Glomerular visceral epithelial cell (primary cell): ENCODE measurements around the gene PYGB.
A peak's percentile ranks its signal among the peaks of the same experiment; 100 is the strongest.

Experiments
- DNase-seq: peaks from one replicate; pipeline ENCODE4 v3.0.0-alpha.2; 2016; ENCODE audit errors: extremely low spot score

The PYGB gene

DNA sequence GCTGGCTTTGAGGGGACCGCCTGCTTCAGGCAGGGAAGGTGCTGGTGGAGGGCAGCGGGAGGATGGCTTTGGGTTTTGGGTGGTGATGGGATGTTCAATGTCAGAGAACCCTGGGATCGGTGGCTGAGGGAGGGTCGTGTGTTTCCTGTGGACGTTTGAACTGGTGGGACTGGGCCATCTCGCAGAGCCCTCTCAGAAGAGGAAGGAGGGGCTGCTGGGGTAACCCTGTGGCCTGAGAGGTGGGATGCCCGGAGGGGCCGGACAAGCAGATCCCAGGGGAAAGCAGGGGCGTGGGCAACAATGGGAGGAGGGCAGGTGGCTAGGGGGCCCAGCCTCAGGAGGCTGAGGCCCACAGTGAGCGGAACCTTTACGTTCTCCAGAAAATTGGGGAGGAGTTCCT, 34.9 kb downstream of the PYGB start:
- no peak for DNase-seq

DNA sequence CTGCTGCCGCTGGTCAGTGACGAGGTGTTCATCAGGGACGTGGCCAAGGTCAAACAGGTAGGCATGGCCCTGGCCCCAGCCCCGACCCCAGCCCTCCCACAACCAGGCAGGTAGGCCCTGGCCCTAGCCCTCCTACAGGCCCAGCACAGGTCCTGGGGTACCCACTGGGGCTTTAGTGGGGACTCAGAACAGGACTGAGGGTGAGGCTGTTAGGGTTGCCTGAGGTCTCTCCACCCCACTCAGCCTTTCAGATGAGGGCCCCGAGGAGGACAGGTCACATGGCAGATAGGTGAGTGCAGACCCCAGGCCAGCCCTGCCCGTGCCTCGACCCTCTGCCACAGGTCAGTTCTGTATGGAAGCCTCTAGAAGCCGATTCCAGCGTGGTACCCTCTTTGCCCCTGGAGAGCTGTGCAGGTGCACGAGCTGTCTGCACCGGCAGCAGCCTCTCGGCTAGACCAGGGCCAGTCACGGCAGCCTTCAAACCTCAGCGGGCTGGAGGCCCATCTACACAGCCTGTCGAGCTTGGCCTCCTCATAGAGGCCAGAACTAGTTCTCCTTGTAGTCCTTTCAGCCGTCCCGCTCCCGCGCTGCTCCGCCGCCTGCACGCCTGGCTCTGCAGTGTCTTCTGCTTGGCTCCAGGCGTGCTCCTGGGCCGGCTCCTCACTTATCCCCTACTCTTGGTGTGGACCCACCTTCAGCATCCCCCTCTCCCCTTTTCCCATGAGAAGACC, 35.5 kb downstream of the PYGB start:
- no peak for DNase-seq

DNA sequence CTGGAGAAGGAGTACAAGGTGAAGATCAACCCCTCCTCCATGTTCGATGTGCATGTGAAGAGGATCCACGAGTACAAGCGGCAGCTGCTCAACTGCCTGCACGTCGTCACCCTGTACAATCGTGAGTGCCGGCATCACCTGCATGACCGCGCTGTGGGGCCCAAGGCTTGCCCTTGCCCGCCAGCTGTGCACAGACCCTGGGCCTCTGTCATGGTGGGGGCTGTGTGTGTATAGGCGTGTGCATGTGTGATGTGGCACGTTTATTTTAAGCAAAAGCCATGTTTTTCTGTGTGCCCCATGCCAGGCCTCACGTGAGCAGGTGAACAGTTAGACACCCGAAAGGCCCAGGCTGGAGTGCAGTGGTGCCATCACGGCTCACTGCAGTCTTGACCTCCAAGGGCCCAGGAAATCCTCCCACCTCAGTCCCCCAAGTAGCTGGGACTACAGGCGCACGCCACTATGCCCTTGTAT, 36.3 kb downstream of the PYGB start:
- no peak for DNase-seq

DNA sequence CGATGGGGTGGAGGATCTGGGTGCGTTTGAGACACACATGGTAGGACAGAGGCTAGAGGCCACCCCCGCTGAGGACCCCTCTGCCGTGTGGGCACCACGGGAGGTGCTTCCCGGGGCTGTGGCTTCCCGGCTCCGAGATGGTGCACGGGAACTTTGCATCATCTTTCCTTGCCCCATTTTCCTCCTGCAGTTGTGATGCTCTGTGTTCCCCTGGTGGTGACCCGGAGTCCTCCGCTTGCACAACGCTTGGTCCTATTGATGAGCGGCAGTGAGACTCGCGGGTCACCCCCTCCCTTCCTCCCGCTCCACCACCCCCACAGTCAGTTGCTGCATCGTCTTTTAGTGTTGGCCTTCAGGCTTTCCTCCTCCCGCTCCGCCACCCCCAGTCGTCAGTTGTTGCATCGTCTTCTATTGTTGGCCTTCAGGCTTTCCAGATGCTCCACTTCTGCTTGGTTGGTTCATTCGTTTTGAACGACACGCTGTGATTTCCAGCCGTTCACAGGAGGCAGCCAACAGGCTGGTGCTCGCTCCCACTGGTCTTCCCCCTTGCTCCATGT, 37.3 kb downstream of the PYGB start:
- no peak for DNase-seq

DNA sequence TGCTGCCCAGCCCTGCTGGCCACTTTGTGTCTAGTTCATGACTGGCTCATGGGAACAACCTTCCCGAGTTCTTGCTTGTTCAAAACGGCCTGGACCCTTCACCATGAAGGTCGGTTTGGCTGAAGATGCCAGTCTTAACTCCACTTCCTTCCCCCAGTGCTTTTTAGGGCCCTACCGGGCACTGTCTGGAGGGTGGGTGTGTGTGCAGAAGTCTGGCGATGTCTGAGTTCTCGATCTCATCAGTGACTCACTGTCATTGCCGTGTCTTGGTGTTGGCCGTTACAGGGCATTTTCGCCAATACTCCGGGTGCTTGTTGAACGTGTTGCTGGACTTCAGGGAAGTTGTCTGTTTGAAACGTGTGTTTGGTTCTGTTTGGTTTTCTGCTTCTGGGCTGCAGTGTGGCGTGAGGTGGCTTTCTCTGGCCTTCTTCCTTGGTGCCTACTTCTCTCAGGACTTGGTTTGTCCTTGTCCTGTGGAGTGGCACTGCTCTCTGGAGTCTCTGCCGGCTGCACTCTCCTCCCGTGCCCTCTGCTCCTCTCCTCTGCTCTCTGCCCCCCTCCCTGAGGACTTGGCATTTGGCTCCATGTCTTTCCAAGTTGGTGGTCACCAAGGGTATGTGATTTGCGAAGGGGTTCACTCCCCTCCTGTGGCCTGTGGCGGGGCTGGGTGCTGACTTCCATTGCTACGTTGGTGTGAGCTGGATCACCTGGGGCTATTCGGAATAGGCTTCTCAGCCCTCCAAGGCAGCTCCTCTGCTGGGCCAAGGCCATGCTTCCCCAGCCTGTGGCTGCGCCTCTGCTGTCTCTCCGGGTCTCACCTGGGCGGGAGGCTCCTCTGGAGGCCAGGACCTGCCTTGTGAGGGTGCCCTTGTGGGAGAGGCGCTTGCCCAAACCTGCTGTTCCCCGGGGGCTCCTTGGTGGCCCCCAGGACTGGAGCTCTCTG, 38.2 kb downstream of the PYGB start:
- DNase-seq: no peak

DNA sequence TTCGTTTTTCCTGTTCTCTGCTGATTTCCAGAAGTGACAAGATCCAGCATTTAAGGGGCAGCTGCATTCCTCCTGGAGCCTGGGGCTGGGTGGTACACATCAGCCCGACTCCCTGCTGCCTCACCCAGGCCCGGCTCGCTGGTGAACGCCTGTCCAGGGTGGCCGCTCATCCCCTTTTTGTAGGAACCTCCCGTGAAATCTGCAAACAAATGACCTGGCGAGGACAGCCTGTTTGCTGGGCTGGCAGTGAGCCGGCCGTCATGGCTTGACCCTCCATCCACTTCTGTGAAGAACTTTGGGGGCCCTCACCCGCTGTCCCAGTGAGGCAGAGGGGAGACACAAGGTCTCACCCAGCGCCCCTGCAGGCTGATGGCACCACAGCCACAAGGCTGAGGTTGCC, 39.0 kb downstream of the PYGB start:
- DNase-seq: no peak

DNA sequence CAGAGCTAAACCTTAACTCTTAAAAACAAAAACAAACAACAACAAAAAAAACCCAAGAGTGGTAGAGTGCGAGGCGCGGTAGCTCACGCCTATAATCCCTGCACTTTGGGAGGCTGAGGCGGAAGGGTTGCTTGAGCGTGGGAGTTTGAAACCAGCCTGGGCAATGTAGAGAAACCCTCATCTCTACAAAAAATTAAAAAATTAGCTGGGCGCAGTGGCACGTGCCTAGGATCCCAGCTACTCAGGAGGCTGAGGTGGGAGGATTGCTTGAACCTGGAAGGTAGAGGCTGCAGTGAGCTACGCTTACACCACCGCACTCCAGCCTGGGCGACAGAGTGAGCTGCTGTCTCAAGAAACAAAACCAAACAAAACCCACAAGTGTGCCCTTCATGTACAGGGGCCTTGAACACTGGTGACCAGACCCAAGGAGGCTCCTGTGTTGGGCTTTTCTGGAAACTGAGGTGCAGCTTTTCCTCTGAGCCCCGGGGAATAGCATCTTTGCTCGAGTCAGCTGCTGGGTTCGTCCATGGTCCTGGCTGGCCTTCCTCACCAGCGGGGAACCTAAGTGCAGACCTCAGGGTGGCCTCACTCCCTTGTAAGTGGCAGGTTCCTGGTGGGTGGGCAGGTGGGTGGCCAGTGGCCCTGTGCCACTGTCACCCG, 39.9 kb downstream of the PYGB start:
- no peak for DNase-seq

DNA sequence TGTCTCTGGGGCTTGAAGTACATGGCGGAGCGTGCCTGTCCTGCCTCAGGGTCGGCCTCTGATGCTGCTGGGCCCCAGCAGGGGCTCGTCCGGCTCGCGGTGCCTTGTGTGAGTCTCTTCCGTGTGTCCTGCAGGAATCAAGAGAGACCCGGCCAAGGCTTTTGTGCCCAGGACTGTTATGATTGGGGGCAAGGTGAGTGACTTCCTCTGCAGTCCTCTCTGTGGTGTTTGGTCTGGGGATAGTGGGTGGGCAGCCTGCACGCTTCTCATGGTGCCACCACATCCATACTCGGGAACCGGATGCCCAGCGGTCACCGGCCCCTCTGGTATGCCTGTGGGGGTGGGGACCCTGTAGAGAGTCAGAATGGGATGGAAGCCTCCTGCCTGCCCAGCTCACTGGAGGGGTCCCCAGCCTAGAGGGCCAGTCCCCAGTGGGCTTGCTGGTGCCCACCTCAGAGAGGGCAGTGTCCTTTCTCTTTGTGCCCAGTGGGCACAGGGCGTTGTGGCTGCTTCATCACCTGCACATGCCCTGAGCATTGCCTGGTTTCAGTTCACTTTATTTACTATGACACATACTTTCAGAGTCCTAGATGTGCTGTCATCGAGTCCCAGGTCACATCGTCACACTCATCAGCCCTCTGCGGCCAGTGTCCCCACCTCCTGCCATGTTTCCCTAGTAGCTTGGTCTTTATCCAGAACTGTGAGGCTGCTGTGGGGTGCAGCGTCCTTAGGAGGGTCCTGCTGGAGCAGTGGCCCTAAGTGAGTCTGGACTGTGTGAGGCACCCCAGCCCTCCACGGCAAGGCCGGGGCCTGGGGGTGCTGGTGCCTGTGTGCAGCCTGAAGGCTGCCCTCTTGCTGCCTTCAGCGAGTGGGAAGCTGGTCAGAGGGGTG, 40.7 kb downstream of the PYGB start:
- no peak for DNase-seq

DNA sequence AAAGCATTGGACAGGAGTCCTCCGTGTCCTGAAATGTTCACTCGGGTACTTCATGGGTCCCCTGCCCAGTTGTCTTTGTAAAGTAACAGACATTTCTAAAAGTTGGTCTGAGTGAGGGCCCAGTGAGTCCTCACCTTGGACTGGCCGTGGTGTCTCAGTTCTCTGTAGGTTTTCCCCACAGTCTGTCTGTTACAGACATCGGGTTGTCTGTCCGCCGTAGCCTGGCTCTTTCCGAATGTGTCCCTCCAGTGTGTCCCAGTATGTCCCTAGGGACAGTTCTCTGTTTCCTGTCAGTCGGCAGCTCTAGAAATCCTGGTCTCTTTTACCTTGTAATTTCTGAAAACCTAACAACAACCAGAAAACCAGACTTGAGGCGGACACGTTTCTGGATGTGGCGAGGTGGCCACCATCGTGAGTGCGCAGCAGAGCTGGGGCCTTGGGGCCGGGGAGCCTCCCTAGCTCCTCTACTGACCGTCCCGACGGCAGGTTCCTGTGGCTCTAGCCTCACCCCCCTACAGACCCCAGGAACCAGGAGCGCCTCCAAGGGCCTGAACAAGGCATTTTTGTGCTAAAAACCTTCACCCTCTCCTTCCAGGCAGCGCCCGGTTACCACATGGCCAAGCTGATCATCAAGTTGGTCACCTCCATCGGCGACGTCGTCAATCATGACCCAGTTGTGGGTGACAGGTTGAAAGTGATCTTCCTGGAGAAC, 42.2 kb downstream of the PYGB start:
- DNase-seq: no peak

DNA sequence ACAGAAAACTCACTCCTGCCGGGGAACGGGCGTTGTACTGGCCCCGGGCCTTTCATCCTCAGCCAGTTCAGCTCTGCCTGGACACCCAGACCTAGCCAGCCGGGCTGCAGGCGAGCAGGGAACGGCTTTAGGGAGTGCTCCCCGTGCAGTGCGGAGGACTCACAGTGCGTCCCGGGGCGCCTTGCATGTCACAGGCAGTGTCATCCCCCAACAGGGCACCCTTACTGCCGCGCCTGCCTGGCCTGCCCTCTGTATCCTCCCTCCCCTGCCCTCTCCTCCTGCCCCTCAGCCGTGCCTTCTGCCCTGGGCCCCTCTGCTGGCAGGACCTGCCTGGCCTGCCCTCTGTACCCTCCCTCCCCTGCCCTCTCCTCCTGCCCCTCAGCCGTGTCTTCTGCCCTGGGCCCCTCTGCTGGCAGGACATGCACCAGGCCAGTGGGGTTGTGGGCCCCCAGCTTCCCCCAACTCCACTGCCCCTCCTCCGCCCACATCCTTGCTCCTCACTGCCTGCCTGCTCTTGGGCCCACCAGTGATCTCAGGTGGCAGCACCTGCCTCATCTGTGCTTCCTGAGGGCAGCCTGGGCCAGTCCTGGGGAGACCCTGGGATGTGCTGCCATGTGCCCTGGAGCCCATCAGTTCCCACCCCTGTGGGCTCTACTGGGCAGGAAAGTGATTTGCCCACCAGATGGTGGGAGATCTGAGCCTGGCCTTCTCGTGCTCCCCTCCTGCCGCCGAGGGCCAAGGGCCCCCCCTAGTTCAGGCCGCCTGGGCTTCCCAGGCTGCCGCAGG, 43.0 kb downstream of the PYGB start:
- DNase-seq: no peak

DNA sequence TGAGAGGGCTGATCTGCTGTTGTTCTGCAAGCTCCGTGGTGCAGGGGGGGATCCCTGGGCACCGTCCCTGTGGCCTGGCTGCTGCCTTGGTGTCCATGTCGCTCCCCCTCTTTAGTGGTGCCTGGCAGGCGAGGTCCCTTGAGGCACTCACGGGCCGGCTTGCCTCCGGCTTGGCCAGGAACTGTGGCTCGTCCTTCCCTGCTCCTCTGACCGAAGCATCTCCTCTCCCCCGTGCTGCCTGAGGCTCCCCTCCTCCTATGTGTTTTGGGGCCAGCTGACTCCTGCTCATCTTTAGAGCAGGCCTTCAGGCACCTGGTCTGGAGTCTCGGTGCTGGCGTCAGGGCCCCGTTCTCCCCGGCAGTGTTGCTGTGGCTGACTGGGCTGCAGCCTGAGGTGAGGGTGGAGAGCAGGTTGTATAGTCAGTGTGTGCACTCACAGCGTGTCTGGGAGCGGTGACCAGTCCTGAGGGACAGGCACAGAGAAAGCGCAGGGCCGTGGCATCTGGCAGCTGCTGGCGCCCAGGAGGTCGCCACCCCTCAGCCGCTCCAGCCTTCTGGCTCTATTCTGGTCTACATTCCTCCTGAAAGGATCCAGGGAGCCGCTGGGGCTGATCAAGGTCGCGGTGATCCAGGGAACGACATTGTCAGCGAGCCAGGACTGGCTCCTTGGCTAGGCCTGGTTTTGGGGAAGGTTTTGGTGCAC, 43.7 kb downstream of the PYGB start:
- no peak for DNase-seq

DNA sequence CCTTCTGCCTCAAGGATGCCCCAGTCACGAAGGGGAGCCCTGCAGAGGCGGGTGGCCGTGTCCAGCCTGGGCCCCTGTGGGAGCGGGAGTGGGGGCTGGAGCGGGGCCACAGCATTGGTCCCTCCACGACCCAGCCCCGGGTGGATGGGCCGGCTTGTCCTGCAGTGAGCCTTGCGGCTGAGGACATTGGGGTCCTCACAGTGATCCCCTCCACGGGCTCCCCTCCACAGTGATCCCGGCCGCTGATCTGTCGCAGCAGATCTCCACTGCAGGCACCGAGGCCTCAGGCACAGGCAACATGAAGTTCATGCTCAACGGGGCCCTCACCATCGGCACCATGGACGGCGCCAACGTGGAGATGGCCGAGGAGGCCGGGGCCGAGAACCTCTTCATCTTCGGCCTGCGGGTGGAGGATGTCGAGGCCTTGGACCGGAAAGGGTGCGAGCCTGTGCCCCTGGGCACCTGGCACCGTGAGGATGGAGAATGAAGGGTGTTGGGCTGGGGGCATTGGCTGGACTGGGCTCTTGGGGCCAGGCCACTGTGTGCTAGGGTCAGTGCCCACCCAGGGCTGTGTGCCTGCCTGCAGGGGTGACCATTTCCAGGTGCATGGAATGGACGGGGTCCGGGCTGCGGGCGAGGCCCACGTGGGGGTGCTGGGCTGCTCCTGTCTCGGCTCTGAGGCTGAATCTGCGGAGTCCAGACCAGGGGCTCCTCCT, 44.4 kb downstream of the PYGB start:
- DNase-seq: no peak

DNA sequence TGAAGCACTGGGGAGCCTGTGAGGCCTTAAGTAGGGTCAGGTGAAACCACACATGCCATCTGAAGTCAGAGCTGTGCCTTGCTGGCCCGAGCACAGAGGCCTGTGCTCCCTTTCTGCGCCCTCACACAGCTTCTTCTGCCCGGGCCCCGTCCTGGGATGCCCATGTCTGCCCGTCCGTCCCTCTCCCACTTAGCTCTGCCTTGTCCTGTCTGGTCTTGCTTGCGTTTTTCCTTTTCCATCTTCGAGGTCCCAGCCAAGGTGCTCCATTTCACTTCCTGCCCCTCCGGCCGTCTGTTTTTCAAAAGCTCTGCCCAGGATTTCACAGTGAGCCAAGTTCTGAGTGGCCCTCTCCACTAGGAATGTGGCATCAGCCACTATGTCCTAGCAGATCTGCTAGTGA, 45.6 kb downstream of the PYGB start:
- DNase-seq: no peak

DNA sequence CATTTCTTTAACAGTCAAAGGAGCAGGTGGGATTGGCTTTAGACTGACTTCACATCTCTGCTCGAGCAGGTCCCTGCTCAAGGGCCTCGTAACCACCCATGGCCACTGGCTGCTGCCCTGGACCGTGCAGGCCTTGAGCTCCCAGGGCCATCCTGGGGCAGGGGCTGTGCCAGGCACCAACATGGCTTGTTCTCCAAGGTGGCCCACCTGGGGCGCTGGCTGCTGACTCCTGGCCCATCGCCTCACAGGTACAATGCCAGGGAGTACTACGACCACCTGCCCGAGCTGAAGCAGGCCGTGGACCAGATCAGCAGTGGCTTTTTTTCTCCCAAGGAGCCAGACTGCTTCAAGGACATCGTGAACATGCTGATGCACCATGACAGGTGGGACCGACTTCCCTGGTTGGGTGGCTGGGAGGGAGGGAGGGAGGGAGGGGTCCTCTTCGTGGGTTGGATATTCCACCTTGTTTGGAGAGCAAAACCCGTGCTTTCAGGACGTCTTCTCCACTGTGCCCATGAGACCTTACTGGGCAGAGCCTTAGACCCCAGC, 46.1 kb downstream of the PYGB start:
- no peak for DNase-seq

DNA sequence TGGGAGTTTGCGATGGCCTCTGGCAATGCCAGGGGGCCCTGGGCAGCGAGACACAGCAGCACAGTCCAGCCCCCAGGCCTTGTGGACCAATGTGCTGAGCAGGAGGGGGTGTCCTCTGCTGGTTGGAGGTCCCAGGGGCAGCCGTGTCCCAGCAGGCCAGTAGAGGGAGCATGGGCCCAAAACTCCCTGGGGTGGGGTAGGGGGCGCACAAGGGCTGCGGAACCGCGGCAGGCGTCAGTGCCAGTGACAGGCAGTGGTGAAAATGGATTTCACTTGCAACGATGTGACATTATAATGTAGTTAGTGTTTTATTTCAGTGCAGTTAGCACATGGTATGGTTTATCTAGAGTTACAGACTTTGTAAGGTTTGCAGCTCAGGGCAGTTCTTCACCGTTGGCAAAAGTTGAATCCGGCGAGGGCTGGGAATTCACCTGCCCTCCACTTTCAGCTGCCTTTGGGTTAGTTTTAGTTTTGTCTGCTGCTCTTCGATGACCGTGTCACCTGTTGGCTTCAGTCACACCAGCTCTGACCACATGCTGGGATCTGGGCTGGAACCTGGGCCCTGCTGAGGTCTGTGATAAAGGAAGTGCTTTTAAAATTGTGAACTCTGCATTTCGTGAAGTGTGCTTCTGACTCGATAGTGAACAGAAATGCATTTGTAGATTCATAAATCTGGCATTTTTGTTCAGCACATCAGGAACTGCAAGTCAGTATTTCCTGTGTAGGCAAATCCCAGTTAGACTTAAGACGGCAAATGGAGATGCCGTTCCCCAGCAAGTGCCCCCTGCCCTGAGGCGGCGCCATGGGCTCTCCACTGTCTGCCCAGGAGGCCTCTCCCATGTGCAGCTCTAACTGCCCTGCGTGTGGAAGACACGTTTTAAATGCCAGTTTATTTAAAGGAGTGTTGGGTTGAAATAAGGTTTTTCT, 46.8 kb downstream of the PYGB start:
- DNase-seq: peak; percentile 56

DNA sequence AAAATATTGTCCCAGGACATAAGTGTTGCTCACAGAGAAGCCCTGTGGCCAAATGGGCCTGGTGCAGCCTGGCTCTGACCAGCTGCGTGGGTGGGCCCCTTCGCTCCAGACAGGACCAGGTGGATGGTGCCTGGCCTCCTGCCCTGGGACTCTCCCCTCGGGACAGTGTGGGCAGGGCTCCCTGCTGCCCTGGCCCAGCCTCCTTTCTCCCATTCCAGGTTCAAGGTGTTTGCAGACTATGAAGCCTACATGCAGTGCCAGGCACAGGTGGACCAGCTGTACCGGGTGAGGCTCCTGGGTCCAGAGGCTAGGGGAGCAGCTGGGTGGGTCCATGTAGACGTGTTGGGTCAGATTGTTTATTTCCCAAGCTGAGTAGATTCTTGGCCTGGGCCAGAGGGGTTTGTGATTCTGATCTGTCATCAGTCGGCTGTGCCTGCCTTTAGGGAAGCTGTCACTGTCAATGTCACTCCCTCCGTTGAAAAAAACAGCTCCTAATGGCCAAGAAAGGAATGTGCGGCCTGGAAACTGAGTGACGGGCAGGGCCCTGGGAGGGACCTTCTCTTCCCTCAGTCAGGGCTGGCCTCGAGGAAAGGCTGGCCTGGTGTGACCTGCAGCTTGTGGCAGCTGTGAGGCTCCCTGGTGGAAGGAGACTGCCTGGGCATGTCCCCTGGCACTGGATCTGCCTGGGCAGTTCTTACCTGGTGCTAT, 47.7 kb downstream of the PYGB start:
- DNase-seq: peak; percentile 27
